Fibroblast of lung (primary cell): Measurements from ENCODE around the gene IMPG1. TPM values are rescaled to one million over a fixed set of nuclear protein-coding genes. Genes with fewer than 3 reads are reported as not detected.

Experiments
- DNase-seq, 2 donors: peaks; one replicate each; pipeline versions ENCODE4 v3.0.0 to v3.0.0-alpha.2; 2010; ENCODE audit warnings: low read depth in 2 of 2
- H2AFZ ChIP-seq: 2 replicates; pipeline ENCODE4 v1.5.1; 2012; ENCODE audit warnings: low read length, control low read depth, inconsistent platforms
- H3K27ac ChIP-seq: 2 replicates; pipeline ENCODE4 v1.5.1; 2011; ENCODE audit warnings: low read length, control low read depth; ENCODE audit not compliant: insufficient read depth
- H3K27me3 ChIP-seq: 2 replicates; pipeline ENCODE4 v1.5.1; 2011; ENCODE audit warnings: mild to moderate bottlenecking, low read length; ENCODE audit not compliant: control insufficient read depth, insufficient read depth
- H3K36me3 ChIP-seq: 2 replicates; pipeline ENCODE4 v1.5.1; 2011; ENCODE audit warnings: low read length; ENCODE audit not compliant: control insufficient read depth, insufficient read depth
- H3K4me1 ChIP-seq: 2 replicates; pipeline ENCODE4 v1.5.1; 2011; ENCODE audit warnings: low read length; ENCODE audit not compliant: control insufficient read depth, insufficient read depth; ENCODE audit errors: extremely low read depth
- H3K4me2 ChIP-seq: 2 replicates; pipeline ENCODE4 v1.5.1; 2011; ENCODE audit warnings: low read length, control low read depth; ENCODE audit not compliant: insufficient read depth; ENCODE audit errors: extremely low read depth
- H3K4me3 ChIP-seq, 4 experiments: fragments of 200-600 bp in 1 of 4; sonication (generic) in 1 of 4; replicated peaks in 1 of 4; 2 replicates each; pipeline ENCODE4 v1.5.1; 2011 to 2016; ENCODE audit warnings: low read length in 4 of 4, low read depth in 3 of 4, mild to moderate bottlenecking in 3 of 4, control low read depth in 2 of 4, inconsistent platforms in 1 of 4, mixed read lengths in 1 of 4; ENCODE audit not compliant: insufficient read depth in 1 of 4; ENCODE audit errors: control extremely low read depth in 1 of 4
- H3K79me2 ChIP-seq: 2 replicates; pipeline ENCODE4 v1.5.1; 2012; ENCODE audit warnings: mild to moderate bottlenecking, low read length, inconsistent platforms; ENCODE audit not compliant: control insufficient read depth, insufficient read depth
- H3K9ac ChIP-seq: 2 replicates; pipeline ENCODE4 v1.5.1; 2011; ENCODE audit warnings: mild to moderate bottlenecking, low read length, control low read depth; ENCODE audit not compliant: insufficient read depth
- H3K9me3 ChIP-seq: 2 replicates; pipeline ENCODE4 v1.5.1; 2012; ENCODE audit warnings: low read depth, low read length; ENCODE audit not compliant: control insufficient read depth, insufficient read depth
- H4K20me1 ChIP-seq: 2 replicates; pipeline ENCODE4 v1.5.1; 2011; ENCODE audit warnings: low read length; ENCODE audit not compliant: control insufficient read depth, insufficient read depth; ENCODE audit errors: extremely low read depth
- CTCF ChIP-seq, 2 donors: IDR thresholded peaks in 1 of 2; conservative IDR thresholded peaks in 1 of 2; 1 replicate in 1 of 2; 2 replicates in 1 of 2; pipeline ENCODE4 v1.5.1; 2011 to 2012; ENCODE audit warnings: low read length in 2 of 2, control low read depth in 1 of 2, inconsistent platforms in 1 of 2, low read depth in 1 of 2, mild to moderate bottlenecking in 1 of 2
- EZH2 ChIP-seq: IDR thresholded peaks from 2 replicates; pipeline ENCODE4 v1.5.1; 2012; ENCODE audit warnings: low read length, control low read depth, mild to moderate bottlenecking; ENCODE audit errors: missing control alignments
- polyA plus RNA-seq, 2 donors: library from polyadenylated mRNA; depleted of rRNA in 1 of 2; stranded (reverse) in 1 of 2; unstranded in 1 of 2; fragments of >200 nt; gene quantifications; 2 replicates each; pipeline ENCODE4 v1.2.1, GENCODE V29; 2011 to 2012; ENCODE audit warnings: missing spikeins in 1 of 2
- total RNA-seq: library from RNA; depleted of rRNA; stranded (reverse); fragments of >200 nt; gene quantifications from 2 replicates; pipeline ENCODE4 v1.2.1, GENCODE V29; 2014

Gene IMPG1
- total and polyA plus RNA-seq, 2 donors (not counting 1 experiment from before 2014, with no cell fraction given) = 0.17 TPM; not detected in 1

- H3K36me3 ChIP-seq = no peaks in the 10 kb centered on the region
- peak overlapping the region; percentile 92 for H2AFZ ChIP-seq
- peak overlapping the region; percentile 39 to 57 (median 50) for H3K4me3 ChIP-seq
- no peaks in the 10 kb centered on the region for H3K9me3 ChIP-seq
- TF ChIP-seq EZH2 = no peak
- peak; percentile 79 to 84 for TF ChIP-seq CTCF (conservative IDR thresholded peaks at IDR 0.05 in 1 of 2, IDR thresholded peaks at IDR 0.05 in 1 of 2; ENCODE audit: low read depth in 1 of 2, low read length in 2 of 2)
- peak overlapping the region; percentile 100 for H3K4me2 ChIP-seq
- DNase-seq = peak; percentile 77 to 86
- H3K27ac ChIP-seq = no peak overlapping the region
- H3K79me2 ChIP-seq = no peaks in the 10 kb centered on the region
- peak overlapping the region; percentile 55 for H3K9ac ChIP-seq
- H3K27me3 ChIP-seq = no peaks in the 10 kb centered on the region
- peaks cover 4% of the 10 kb centered on the region for H3K4me1 ChIP-seq
- no peaks in the 10 kb centered on the region for H4K20me1 ChIP-seq
These were observed 137.6 kb downstream of the IMPG1 start for GRCh38 chr6:75934643-75935472.

- Histone ChIP-seq H3K27me3 (no peaks in the 10 kb centered on the region), H3K4me2 (no peak overlapping the region), H3K9me3 (no peaks in the 10 kb centered on the region), H3K27ac (no peak overlapping the region), H3K4me3 (no peak overlapping the region), H3K36me3 (no peaks in the 10 kb centered on the region), H2AFZ (no peak overlapping the region), H3K4me1 (peaks cover 4% of the 10 kb centered on the region), H3K9ac (no peak overlapping the region), H3K79me2 (no peaks in the 10 kb centered on the region), H4K20me1 (no peaks in the 10 kb centered on the region)
- TF ChIP-seq EZH2 (no peak), CTCF (conservative IDR thresholded peaks at IDR 0.05 in 1 of 2, IDR thresholded peaks at IDR 0.05 in 1 of 2; ENCODE audit: low read depth in 1 of 2, low read length in 2 of 2) (no peak)
- no peak for DNase-seq
These were observed 139.0 kb downstream of the IMPG1 start for GRCh38 chr6:75933387-75933975.

- Histone ChIP-seq H2AFZ (no peak overlapping the region), H3K4me3 (no peak overlapping the region), H3K9ac (no peak overlapping the region), H3K4me2 (no peak overlapping the region), H3K36me3 (no peaks in the 10 kb centered on the region), H3K27ac (no peak overlapping the region), H3K27me3 (no peaks in the 10 kb centered on the region), H3K4me1 (peaks cover 4% of the 10 kb centered on the region), H3K9me3 (no peaks in the 10 kb centered on the region), H3K79me2 (no peaks in the 10 kb centered on the region), H4K20me1 (no peaks in the 10 kb centered on the region)
- DNase-seq = peak; percentile 9 to 17
- TF ChIP-seq CTCF (conservative IDR thresholded peaks at IDR 0.05 in 1 of 2, IDR thresholded peaks at IDR 0.05 in 1 of 2; ENCODE audit: low read depth in 1 of 2, low read length in 2 of 2) (peak in 1 of 2 donors; percentile 58), EZH2 (no peak)
These were observed 140.4 kb downstream of the IMPG1 start for GRCh38 chr6:75932067-75932466.
